ENCODE results near the gene GABRB3. TPM values are rescaled to one million over a fixed set of nuclear protein-coding genes. Genes with fewer than 3 reads are reported as not detected.

The GABRB3 gene
- polyA plus RNA-seq, 3 donors: not detected

GRCh38 chr15:26623071-26623470 lies 149.8 kb downstream of the GABRB3 start:
- Histone ChIP-seq H3K4me3 (replicated peaks in 1 of 3; ENCODE audit: low read depth in 2 of 3, low read length in 3 of 3) (no peak overlapping the region), H3K36me3 (replicated peaks in 1 of 2; ENCODE audit: control insufficient read depth in 1 of 2, insufficient read depth in 2 of 2, low read length in 2 of 2) (no peaks in the 10 kb centered on the region), H3K4me1 (ENCODE audit: control insufficient read depth in 1 of 2, insufficient read depth in 2 of 2, low read length in 2 of 2) (no peaks in the 10 kb centered on the region), H3K4me2 (replicated peaks; ENCODE audit: extremely low read depth, low read length, poor library complexity, severe bottlenecking) (no peak overlapping the region), H3K79me2 (ENCODE audit: insufficient read depth, low read length) (no peaks in the 10 kb centered on the region), H2AFZ (ENCODE audit: insufficient read depth, low read depth, low read length, poor library complexity, severe bottlenecking) (no peak overlapping the region), H4K20me1 (ENCODE audit: insufficient read depth, low read length) (no peaks in the 10 kb centered on the region), H3K9me3 (replicated peaks in 1 of 2; ENCODE audit: control insufficient read depth in 1 of 2, insufficient read depth in 1 of 2, low read length in 2 of 2) (peaks cover 38 to 63% of the 10 kb centered on the region in 2 donors), H3K27ac (ENCODE audit: low read depth in 1 of 2, low read length in 2 of 2) (no peak overlapping the region), H3K9ac (ENCODE audit: insufficient read depth, low read length, poor library complexity, severe bottlenecking) (no peak overlapping the region), H3K27me3 (ENCODE audit: control insufficient read depth in 2 of 2, insufficient read depth in 2 of 2, low read length in 2 of 2) (no peaks in the 10 kb centered on the region)
- Mint-ChIP-seq H3K4me3 (no peak overlapping the region), H3K27me3 (ENCODE audit: low read depth in 3 of 3) (no peaks in the 10 kb centered on the region), H3K9me3 (peaks cover 15 to 48% (median 26%) of the 10 kb centered on the region in 7 donors), H3K27ac (no peak overlapping the region), H3K4me1 (no peaks in the 10 kb centered on the region), H3K36me3 (no peaks in the 10 kb centered on the region)
- TF ChIP-seq CTCF (IDR thresholded peaks at IDR 0.05): no peak
- intact Hi-C loops (cut with micrococcal nuclease): no loop called here
- no peak for DNase-seq
- 96% methylated on average over 6 of the region's 9 CpGs for WGBS (ENCODE audit: insufficient coverage)

DNA sequence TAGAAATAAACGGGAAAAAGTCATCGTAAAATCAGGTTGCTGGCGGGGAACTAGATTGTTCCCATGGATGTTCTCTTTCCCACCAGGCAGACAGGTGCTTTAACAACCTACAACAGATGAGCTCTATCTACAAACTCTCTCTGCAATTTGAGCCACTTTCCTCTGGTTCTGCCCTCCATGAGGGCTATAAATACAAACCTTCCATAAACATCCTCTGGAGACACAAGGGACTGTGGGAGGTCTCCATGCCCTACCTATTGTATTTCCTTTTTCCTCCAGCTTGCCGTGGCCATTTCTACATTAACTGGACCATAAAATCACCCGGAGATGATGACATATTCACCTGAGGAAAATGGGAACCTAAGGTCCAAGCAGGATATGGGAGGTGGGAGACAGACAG lies 151.1 kb downstream of the GABRB3 start:
- 83% methylated on average over 3 of the region's 5 CpGs for WGBS (ENCODE audit: insufficient coverage)
- Histone ChIP-seq H3K4me2 (replicated peaks; ENCODE audit: extremely low read depth, low read length, poor library complexity, severe bottlenecking) (no peak overlapping the region), H3K36me3 (replicated peaks in 1 of 2; ENCODE audit: control insufficient read depth in 1 of 2, insufficient read depth in 2 of 2, low read length in 2 of 2) (no peaks in the 10 kb centered on the region), H3K27me3 (ENCODE audit: control insufficient read depth in 2 of 2, insufficient read depth in 2 of 2, low read length in 2 of 2) (no peaks in the 10 kb centered on the region), H3K4me3 (replicated peaks in 1 of 3; ENCODE audit: low read depth in 2 of 3, low read length in 3 of 3) (no peak overlapping the region), H3K9ac (ENCODE audit: insufficient read depth, low read length, poor library complexity, severe bottlenecking) (no peak overlapping the region), H3K79me2 (ENCODE audit: insufficient read depth, low read length) (no peaks in the 10 kb centered on the region), H2AFZ (ENCODE audit: insufficient read depth, low read depth, low read length, poor library complexity, severe bottlenecking) (no peak overlapping the region), H3K27ac (ENCODE audit: low read depth in 1 of 2, low read length in 2 of 2) (no peak overlapping the region), H3K9me3 (replicated peaks in 1 of 2; ENCODE audit: control insufficient read depth in 1 of 2, insufficient read depth in 1 of 2, low read length in 2 of 2) (peaks cover 37 to 54% of the 10 kb centered on the region in 2 donors), H4K20me1 (ENCODE audit: insufficient read depth, low read length) (no peaks in the 10 kb centered on the region), H3K4me1 (ENCODE audit: control insufficient read depth in 1 of 2, insufficient read depth in 2 of 2, low read length in 2 of 2) (no peaks in the 10 kb centered on the region)
- no peaks in the 10 kb centered on the region for H3K36me3 Mint-ChIP-seq
- H3K4me3 Mint-ChIP-seq: no peak overlapping the region
- DNase-seq: no peak
- H3K27me3 Mint-ChIP-seq (ENCODE audit: low read depth in 3 of 3): no peaks in the 10 kb centered on the region
- peaks cover 7 to 41% (median 23%) of the 10 kb centered on the region in 7 donors for H3K9me3 Mint-ChIP-seq
- no peak overlapping the region for H3K27ac Mint-ChIP-seq
- no peaks in the 10 kb centered on the region for H3K4me1 Mint-ChIP-seq
- intact Hi-C loops (cut with micrococcal nuclease): no loop called here
- no peak for TF ChIP-seq CTCF (IDR thresholded peaks at IDR 0.05)

Data from CD14-positive monocyte (primary cell).